ENCODE measurements around the gene RFT1.

Gene RFT1

GRCh38 chr3:53164911-53165310, 34.7 kb upstream of the RFT1 start:
- Histone ChIP-seq H3K9ac (ENCODE audit: low read length) (no peak overlapping the region), H4K20me1 (ENCODE audit: insufficient read depth, low read length) (no peaks in the 10 kb centered on the region), H3K79me2 (ENCODE audit: low read length) (peaks cover 66% of the 10 kb centered on the region)

GRCh38 chr3:53163444-53164387, 33.5 kb upstream of the RFT1 start:
- Histone ChIP-seq H3K4me3 (ENCODE audit: low read length) (no peak overlapping the region), H4K20me1 (ENCODE audit: insufficient read depth, low read length) (no peaks in the 10 kb centered on the region), H3K4me2 (ENCODE audit: low read depth, low read length) (no peak overlapping the region), H3K27ac (ENCODE audit: low read length) (no peak overlapping the region), H3K4me1 (ENCODE audit: low read length) (peaks cover 24% of the 10 kb centered on the region), H2AFZ (ENCODE audit: low read length) (no peak overlapping the region), H3F3A (ENCODE audit: insufficient read depth, low read length) (peaks cover 14% of the 10 kb centered on the region), H3K9me3 (replicated peaks; ENCODE audit: insufficient read depth, low read length) (no peaks in the 10 kb centered on the region), H3K27me3 (replicated peaks; ENCODE audit: insufficient read depth, low read length) (no peaks in the 10 kb centered on the region), H3K79me2 (ENCODE audit: low read length) (peaks cover 66% of the 10 kb centered on the region), H3K36me3 (replicated peaks; ENCODE audit: insufficient read depth, low read length) (no peaks in the 10 kb centered on the region), H3K9me2 (replicated peaks; ENCODE audit: insufficient read depth, low read length) (no peaks in the 10 kb centered on the region), H3K9ac (ENCODE audit: low read length) (no peak overlapping the region)
- TF ChIP-seq CTCF (IDR thresholded peaks at IDR 0.05; ENCODE audit: low read length) (no peak), EZH2 (optimal IDR thresholded peaks at IDR 0.05; ENCODE audit: low read depth, low read length) (no peak), EZH2phosphoT487 (IDR thresholded peaks at IDR 0.05; ENCODE audit: low read length) (no peak)
- DNase-seq: no peak

More at GRCh38 chr3:53164911-53165310, 34.7 kb upstream of the RFT1 start:
- TF ChIP-seq EZH2 (optimal IDR thresholded peaks at IDR 0.05; ENCODE audit: low read depth, low read length) (no peak), CTCF (IDR thresholded peaks at IDR 0.05; ENCODE audit: low read length) (no peak), EZH2phosphoT487 (IDR thresholded peaks at IDR 0.05; ENCODE audit: low read length) (no peak)
- H3K4me1 ChIP-seq (ENCODE audit: low read length): peaks cover 34% of the 10 kb centered on the region
- H3K4me2 ChIP-seq (ENCODE audit: low read depth, low read length): no peak overlapping the region
- H2AFZ ChIP-seq (ENCODE audit: low read length): no peak overlapping the region
- no peaks in the 10 kb centered on the region for H3K27me3 ChIP-seq (replicated peaks; ENCODE audit: insufficient read depth, low read length)
- no peak for DNase-seq
- H3K9me2 ChIP-seq (replicated peaks; ENCODE audit: insufficient read depth, low read length): no peaks in the 10 kb centered on the region
- H3F3A ChIP-seq (ENCODE audit: insufficient read depth, low read length): peaks cover 19% of the 10 kb centered on the region
- H3K4me3 ChIP-seq (ENCODE audit: low read length): no peak overlapping the region
- H3K36me3 ChIP-seq (replicated peaks; ENCODE audit: insufficient read depth, low read length): no peaks in the 10 kb centered on the region
- H3K9me3 ChIP-seq (replicated peaks; ENCODE audit: insufficient read depth, low read length): no peaks in the 10 kb centered on the region
- H3K27ac ChIP-seq (ENCODE audit: low read length): no peak overlapping the region

GRCh38 chr3:53162672-53163443, 32.6 kb upstream of the RFT1 start:
- Histone ChIP-seq H3F3A (ENCODE audit: insufficient read depth, low read length) (peaks cover 14% of the 10 kb centered on the region), H3K9me3 (replicated peaks; ENCODE audit: insufficient read depth, low read length) (no peaks in the 10 kb centered on the region), H4K20me1 (ENCODE audit: insufficient read depth, low read length) (no peaks in the 10 kb centered on the region), H3K4me1 (ENCODE audit: low read length) (peaks cover 24% of the 10 kb centered on the region), H3K36me3 (replicated peaks; ENCODE audit: insufficient read depth, low read length) (no peaks in the 10 kb centered on the region), H3K9ac (ENCODE audit: low read length) (no peak overlapping the region), H2AFZ (ENCODE audit: low read length) (no peak overlapping the region), H3K27ac (ENCODE audit: low read length) (no peak overlapping the region), H3K4me2 (ENCODE audit: low read depth, low read length) (peak overlapping the region; percentile 38; the same call in 1 of the 2 replicates), H3K9me2 (replicated peaks; ENCODE audit: insufficient read depth, low read length) (no peaks in the 10 kb centered on the region), H3K79me2 (ENCODE audit: low read length) (peaks cover 58% of the 10 kb centered on the region), H3K4me3 (ENCODE audit: low read length) (peak overlapping the region; percentile 48), H3K27me3 (replicated peaks; ENCODE audit: insufficient read depth, low read length) (no peaks in the 10 kb centered on the region)
- TF ChIP-seq CTCF (IDR thresholded peaks at IDR 0.05; ENCODE audit: low read length): no peak
- no peak for TF ChIP-seq EZH2 (optimal IDR thresholded peaks at IDR 0.05; ENCODE audit: low read depth, low read length)
- TF ChIP-seq EZH2phosphoT487 (IDR thresholded peaks at IDR 0.05; ENCODE audit: low read length): no peak
- no peak for DNase-seq
